H1 (cell line): ENCODE measurements around the gene PRKCZ. TPM values are rescaled to one million over a fixed set of nuclear protein-coding genes. Genes with fewer than 3 reads are reported as not detected.

Source experiments
- CTCF ChIA-PET: fragments of 300-600 bp; sonication (Branson Sonifier 250); formaldehyde crosslinking; loops from one replicate; lab custom pipeline; 2021; ENCODE audit not compliant: partially characterized antibody; lab: Charles Lee
- POLR2A ChIA-PET: fragments of 300-600 bp; sonication (Branson Sonifier 250); formaldehyde crosslinking; loops from one replicate; lab custom pipeline; 2021; ENCODE audit warnings: inconsistent platforms; ENCODE audit not compliant: partially characterized antibody; lab: Charles Lee
- DNase-seq, 2 experiments: peaks; one replicate each; pipeline versions ENCODE4 v3.0.0 to v3.0.0-alpha.2; 2010 to 2022; ENCODE audit warnings: low spot score in 2 of 2, low read depth in 1 of 2, mixed read lengths in 1 of 2
- FAIRE-seq: peaks from 2 replicates; lab custom pipeline; 2011; peaks lifted over from hg19 to GRCh38; lab: Jason Lieb, UNC
- H2AFZ ChIP-seq: 2 replicates; pipeline ENCODE4 v1.8.1; 2012; ENCODE audit warnings: low read length, inconsistent platforms
- H2AK5ac ChIP-seq: 2 replicates; pipeline ENCODE4 v1.6.1; 2013; ENCODE audit warnings: low read depth, low read length
- H2BK120ac ChIP-seq: replicated peaks from 2 replicates; pipeline ENCODE3; 2013; ENCODE audit warnings: low read depth, low read length, inconsistent platforms
- H2BK12ac ChIP-seq: 2 replicates; pipeline ENCODE4 v1.6.1; 2013; ENCODE audit warnings: low read depth, low read length
- H2BK15ac ChIP-seq: 2 replicates; pipeline ENCODE4 v1.6.1; 2013; ENCODE audit warnings: low read length
- H2BK20ac ChIP-seq: 2 replicates; pipeline ENCODE4 v1.6.1; 2013; ENCODE audit warnings: low read length
- H2BK5ac ChIP-seq: 2 replicates; pipeline ENCODE4 v1.6.1; 2013; ENCODE audit warnings: low read depth, low read length
- H3K14ac ChIP-seq: 2 replicates; pipeline ENCODE4 v1.6.1; 2013; ENCODE audit warnings: inconsistent platforms; ENCODE audit not compliant: insufficient read length
- H3K18ac ChIP-seq: 2 replicates; pipeline ENCODE4 v1.6.1; 2013; ENCODE audit warnings: low read length; ENCODE audit errors: extremely low read depth
- H3K23ac ChIP-seq: 2 replicates; pipeline ENCODE4 v1.6.1; 2013; ENCODE audit warnings: inconsistent platforms; ENCODE audit not compliant: insufficient read length
- H3K23me2 ChIP-seq: 2 replicates; pipeline ENCODE4 v1.6.1; 2013; ENCODE audit warnings: low read depth, low read length
- H3K27ac ChIP-seq: 2 replicates; pipeline ENCODE4 v1.6.1; 2011; ENCODE audit warnings: low read depth, low read length, inconsistent platforms
- H3K27me3 ChIP-seq, 4 experiments: replicated peaks in 1 of 4; 1 replicate in 1 of 4; 2 replicates in 3 of 4; pipeline versions ENCODE4 v1.6.1 to v1.8.1; 2011 to 2013; ENCODE audit warnings: low read length in 3 of 4, mild to moderate bottlenecking in 3 of 4, inconsistent platforms in 2 of 4, mixed read lengths in 2 of 4, moderate library complexity in 1 of 4; ENCODE audit not compliant: control insufficient read depth in 3 of 4, insufficient read depth in 3 of 4; ENCODE audit errors: extremely low read depth in 1 of 4
- H3K36me3 ChIP-seq, 4 experiments: 2 replicates each; pipeline versions ENCODE4 v1.6.1 to v1.8.1; 2011 to 2013; ENCODE audit warnings: mild to moderate bottlenecking in 4 of 4, low read length in 3 of 4, moderate library complexity in 2 of 4, control low read depth in 1 of 4, inconsistent platforms in 1 of 4; ENCODE audit not compliant: insufficient read depth in 4 of 4, control insufficient read depth in 2 of 4
- H3K4ac ChIP-seq: replicated peaks from 2 replicates; pipeline ENCODE3; 2013; ENCODE audit warnings: low read length, low read depth, mixed read lengths, inconsistent platforms; ENCODE audit not compliant: insufficient read length
- H3K4me1 ChIP-seq, 4 experiments: replicated peaks in 1 of 4; 1 replicate in 1 of 4; 2 replicates in 3 of 4; pipeline versions ENCODE4 v1.6.1 to v1.8.1; 2011 to 2013; ENCODE audit warnings: low read length in 3 of 4, inconsistent platforms in 2 of 4, mixed read lengths in 1 of 4; ENCODE audit not compliant: insufficient read depth in 4 of 4, control insufficient read depth in 3 of 4
- H3K4me2 ChIP-seq, 2 experiments: 2 replicates each; pipeline versions ENCODE4 v1.6.1 to v1.8.1; 2011 to 2013; ENCODE audit warnings: low read depth in 2 of 2, low read length in 2 of 2, control low read depth in 1 of 2, inconsistent platforms in 1 of 2, mild to moderate bottlenecking in 1 of 2; ENCODE audit not compliant: insufficient read depth in 1 of 2
- H3K4me3 ChIP-seq, 4 experiments: fragments of 200-600, 300-600 bp in 1 of 4; sonication (generic), shearing (Covaris generic), sonication (Bioruptor Twin) in 1 of 4; 2 replicates each; pipeline versions ENCODE4 v1.5.1 to v1.8.1; 2011 to 2016; ENCODE audit warnings: low read length in 4 of 4, low read depth in 3 of 4, control low read depth in 2 of 4, inconsistent platforms in 2 of 4, mild to moderate bottlenecking in 2 of 4, mixed read lengths in 1 of 4, moderate library complexity in 1 of 4; ENCODE audit not compliant: insufficient read depth in 2 of 4; ENCODE audit errors: extremely low read depth in 1 of 4
- H3K56ac ChIP-seq: replicated peaks from 2 replicates; pipeline ENCODE3; 2013; ENCODE audit warnings: low read depth, mild to moderate bottlenecking, mixed read lengths, low read length, inconsistent platforms; ENCODE audit not compliant: insufficient read length
- H3K79me1 ChIP-seq: 2 replicates; pipeline ENCODE4 v1.6.1; 2013; ENCODE audit warnings: low read depth, low read length, control low read depth
- H3K79me2 ChIP-seq, 2 experiments: 2 replicates each; pipeline versions ENCODE4 v1.6.1 to v1.8.1; 2012 to 2013; ENCODE audit warnings: low read length in 2 of 2, mild to moderate bottlenecking in 2 of 2, inconsistent platforms in 1 of 2; ENCODE audit not compliant: insufficient read depth in 2 of 2, control insufficient read depth in 1 of 2
- H3K9ac ChIP-seq, 4 experiments: replicated peaks in 1 of 4; 1 replicate in 1 of 4; 2 replicates in 3 of 4; pipeline versions ENCODE4 v1.6.1 to v1.8.1; 2011 to 2013; ENCODE audit warnings: low read depth in 3 of 4, low read length in 3 of 4, control low read depth in 2 of 4, mild to moderate bottlenecking in 2 of 4, moderate library complexity in 2 of 4, inconsistent platforms in 1 of 4; ENCODE audit errors: extremely low read depth in 1 of 4
- H3K9me3 ChIP-seq, 2 experiments: 2 replicates each; pipeline versions ENCODE4 v1.6.1 to v1.8.1; 2012 to 2013; ENCODE audit warnings: mild to moderate bottlenecking in 2 of 2, moderate library complexity in 2 of 2, control low read depth in 1 of 2, inconsistent platforms in 1 of 2, low read depth in 1 of 2, low read length in 1 of 2, mixed read lengths in 1 of 2; ENCODE audit not compliant: insufficient read depth in 2 of 2
- H4K20me1 ChIP-seq, 2 experiments: replicated peaks in 1 of 2; 2 replicates each; pipeline versions ENCODE3 to v1.8.1; 2011 to 2013; ENCODE audit warnings: inconsistent platforms in 2 of 2, low read length in 2 of 2, mild to moderate bottlenecking in 1 of 2; ENCODE audit not compliant: insufficient read depth in 2 of 2, control insufficient read depth in 1 of 2
- H4K5ac ChIP-seq: 2 replicates; pipeline ENCODE4 v1.6.1; 2013; ENCODE audit warnings: low read length, low read depth, mixed read lengths, inconsistent platforms; ENCODE audit not compliant: insufficient read length
- H4K8ac ChIP-seq: 2 replicates; pipeline ENCODE4 v1.8.0; 2013; ENCODE audit warnings: mild to moderate bottlenecking, moderate library complexity, low read length, inconsistent platforms; ENCODE audit not compliant: insufficient read depth; ENCODE audit errors: extremely low read depth
- H4K91ac ChIP-seq: replicated peaks from 2 replicates; pipeline ENCODE3; 2013; ENCODE audit warnings: low read length, mixed read lengths, inconsistent platforms; ENCODE audit not compliant: insufficient read length
- CHD1 ChIP-seq: IDR thresholded peaks from 2 replicates; pipeline ENCODE4 v1.6.1; 2012; ENCODE audit warnings: low read depth, low read length, improper control_type of control experiment
- JUND ChIP-seq: IDR thresholded peaks from 2 replicates; pipeline ENCODE4 v1.6.1; 2011; ENCODE audit warnings: mild to moderate bottlenecking, improper control_type of control experiment, low read length
- KDM4A ChIP-seq: IDR thresholded peaks from one replicate; pipeline ENCODE4 v1.7.1; 2012; ENCODE audit warnings: low read depth, mild to moderate bottlenecking, moderate library complexity, low read length, inconsistent platforms; ENCODE audit not compliant: severe bottlenecking
- POLR2A ChIP-seq, 2 experiments: IDR thresholded peaks; 1 replicate in 1 of 2; 2 replicates in 1 of 2; pipeline ENCODE4 v1.6.1; 2011; ENCODE audit warnings: low read depth in 2 of 2, low read length in 2 of 2, mild to moderate bottlenecking in 2 of 2; ENCODE audit errors: control extremely low read depth in 1 of 2
- POU5F1 ChIP-seq: IDR thresholded peaks from 2 replicates; pipeline ENCODE4 v1.6.1; 2011; ENCODE audit warnings: low read depth, mild to moderate bottlenecking, low read length, moderate library complexity
- SIRT6 ChIP-seq: IDR thresholded peaks from one replicate; pipeline ENCODE4 v1.7.1; 2012; ENCODE audit warnings: low read length, inconsistent platforms
- SP1 ChIP-seq: IDR thresholded peaks from 2 replicates; pipeline ENCODE4 v1.6.1; 2011; ENCODE audit warnings: low read depth, low read length
- SP4 ChIP-seq: IDR thresholded peaks from 2 replicates; pipeline ENCODE4 v1.6.1; 2012; ENCODE audit warnings: low read length, inconsistent platforms
- TAF7 ChIP-seq: optimal IDR thresholded peaks from 2 replicates; pipeline ENCODE3; 2011; ENCODE audit warnings: low read depth, mild to moderate bottlenecking, inconsistent platforms, low read length, moderate library complexity, borderline replicate concordance
- TEAD4 ChIP-seq: IDR thresholded peaks from 2 replicates; pipeline ENCODE4 v1.6.1; 2012; ENCODE audit warnings: low read depth, low read length, inconsistent platforms, mixed read lengths
- WGBS, 2 experiments: shearing (Covaris generic) in 1 of 2; methylation state at CpG; one replicate each; pipeline versions ENCODE4 v1.1.6 to v1.1.7; 2013 to 2015; ENCODE audit warnings: low lambda C conversion rate in 2 of 2, mixed read lengths in 2 of 2, inconsistent platforms in 1 of 2, low coverage in 1 of 2, missing lambda C conversion rate in 1 of 2; ENCODE audit not compliant: insufficient replicate concordance in 2 of 2, insufficient coverage in 1 of 2, insufficient read length in 1 of 2; ENCODE audit errors: extremely low coverage in 1 of 2, missing lambda C conversion rate in 1 of 2; 5-methylcytosine and 5-hydroxymethylcytosine counted together
- polyA plus RNA-seq, 7 experiments: library from polyadenylated mRNA; depleted of rRNA in 3 of 7; stranded (reverse) in 5 of 7; unstranded in 2 of 7; fragments of >200 nt in 5 of 7; fragments of 200-250 nt in 2 of 7; gene quantifications; 1 replicate in 5 of 7; 2 replicates in 1 of 7; 4 replicates in 1 of 7; pipeline versions ENCODE4 v1.2.1 to v1.2.3, GENCODE V29; 2011 to 2013; ENCODE audit warnings: missing spikeins in 2 of 7, mixed read lengths in 2 of 7
- total RNA-seq: library from RNA; stranded (reverse); fragmentation: NEBNext Ultra II Directional; extraction: Animal tissue kit (Norgen Biotek cat#: 25700); gene quantifications from 2 replicates; pipeline ENCODE4 v1.2.1, GENCODE V29; 2021
- TF ChIP-seq, protein P1 (sequence below): IDR thresholded peaks from 2 replicates; pipeline ENCODE4 v1.6.1; 2012; ENCODE audit warnings: inconsistent platforms
- TF ChIP-seq, protein P2 (sequence below), 3 experiments: IDR thresholded peaks; 1 replicate in 2 of 3; 2 replicates in 1 of 3; pipeline versions ENCODE4 v1.5.1 to v1.6.1; 2011; ENCODE audit warnings: low read length in 3 of 3, mild to moderate bottlenecking in 3 of 3, inconsistent platforms in 2 of 3, low read depth in 1 of 3, moderate library complexity in 1 of 3; ENCODE audit not compliant: insufficient read depth in 1 of 3; ENCODE audit errors: control extremely low read depth in 1 of 3

PRKCZ gene
- total and polyA plus RNA-seq, 2 of the 8 experiments (the other 6 are each of a cell fraction or from before 2014, with no cell fraction given): 37.4 to 45.1 TPM

DNA sequence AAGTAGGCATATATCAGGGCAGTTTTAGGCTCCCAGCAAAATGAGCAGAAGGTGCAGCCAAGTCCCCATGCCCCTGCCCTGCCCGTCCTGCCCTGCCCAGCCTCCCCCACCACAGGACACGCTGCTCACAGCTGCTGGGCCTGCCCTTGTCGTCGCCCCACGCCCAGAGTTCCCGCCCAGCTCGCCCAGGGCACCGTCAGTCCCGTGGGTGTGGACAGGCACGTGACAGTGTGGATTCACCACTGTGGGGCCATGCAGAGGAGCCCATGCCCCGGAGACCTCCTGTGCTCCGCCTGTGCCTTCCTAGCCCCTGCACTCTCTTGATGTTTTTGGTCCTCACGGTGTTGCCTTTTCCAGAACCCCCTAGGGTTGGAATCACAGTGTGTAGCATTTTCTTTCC, 137.4 kb downstream of the PRKCZ start:
- H3K9ac ChIP-seq: no peak overlapping the region
- no peak overlapping the region for H2BK5ac ChIP-seq
- no peak for FAIRE-seq
- peaks cover 0 to 8% (median 3%) of the 10 kb centered on the region in 4 experiments; a peak in 5 of 7 replicates for H3K4me1 ChIP-seq
- CTCF ChIA-PET: interaction anchor here (0.6 to 14.1 kb wide), 5 partner anchors 12 to 313 kb away, joined by 3 to 154 read pairs (median 4); no protein-coding TSS in a partner anchor
- H2AK5ac ChIP-seq: no peak overlapping the region
- H3K79me2 ChIP-seq: peaks cover 0 to 15% of the 10 kb centered on the region in 2 experiments; a peak in 1 of 4 replicates
- no peak overlapping the region for H2AFZ ChIP-seq
- peaks cover 4 to 12% of the 10 kb centered on the region in 2 experiments for H4K20me1 ChIP-seq
- no peak overlapping the region for H3K4ac ChIP-seq
- H3K27me3 ChIP-seq: no peaks in the 10 kb centered on the region
- POLR2A ChIA-PET: interaction anchor here (0.8 to 1.8 kb wide), 8 partner anchors 8 to 194 kb away, joined by 3 to 5 read pairs (median 4); no protein-coding TSS in a partner anchor
- H2BK12ac ChIP-seq: no peak overlapping the region
- H2BK20ac ChIP-seq: no peak overlapping the region
- 96% methylated on average over 13 of the region's 13 CpGs; no CpG with 5 or more reads in 1 of the 2 experiments for WGBS, 2 experiments
- no peak overlapping the region for H3K4me2 ChIP-seq
- no peak overlapping the region for H4K8ac ChIP-seq
- peaks cover 2% of the 10 kb centered on the region; the same call in 1 of the 2 replicates for H3K79me1 ChIP-seq
- no peak overlapping the region for H4K91ac ChIP-seq
- H3K4me3 ChIP-seq: no peak overlapping the region
- no peak overlapping the region for H3K23ac ChIP-seq
- H3K27ac ChIP-seq: no peak overlapping the region
- H2BK120ac ChIP-seq: no peak overlapping the region
- H3K14ac ChIP-seq: no peak overlapping the region
- H3K36me3 ChIP-seq: peaks cover 3 to 7% (median 4%) of the 10 kb centered on the region in 4 experiments; a peak in 6 of 8 replicates
- no peak overlapping the region for H3K56ac ChIP-seq
- no peak overlapping the region for H2BK15ac ChIP-seq
- DNase-seq: no peak
- no peak overlapping the region for H4K5ac ChIP-seq
- peaks cover 5% of the 10 kb centered on the region; the same call in 1 of the 2 replicates for H3K23me2 ChIP-seq
- H3K9me3 ChIP-seq: no peaks in the 10 kb centered on the region
- H3K18ac ChIP-seq: no peak overlapping the region
- TF ChIP-seq, protein P1, sequence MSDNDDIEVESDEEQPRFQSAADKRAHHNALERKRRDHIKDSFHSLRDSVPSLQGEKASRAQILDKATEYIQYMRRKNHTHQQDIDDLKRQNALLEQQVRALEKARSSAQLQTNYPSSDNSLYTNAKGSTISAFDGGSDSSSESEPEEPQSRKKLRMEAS: no peak
- TF ChIP-seq SP1 (no peak), POLR2A (IDR thresholded peaks at IDR 0.05; ENCODE audit: control extremely low read depth in 1 of 2, low read depth in 2 of 2, low read length in 2 of 2) (no peak), CHD1 (no peak), TEAD4 (no peak), JUND (no peak), SIRT6 (no peak), KDM4A (no peak), POU5F1 (no peak), SP4 (no peak), TAF7 (no peak)
- TF ChIP-seq, protein P2, sequence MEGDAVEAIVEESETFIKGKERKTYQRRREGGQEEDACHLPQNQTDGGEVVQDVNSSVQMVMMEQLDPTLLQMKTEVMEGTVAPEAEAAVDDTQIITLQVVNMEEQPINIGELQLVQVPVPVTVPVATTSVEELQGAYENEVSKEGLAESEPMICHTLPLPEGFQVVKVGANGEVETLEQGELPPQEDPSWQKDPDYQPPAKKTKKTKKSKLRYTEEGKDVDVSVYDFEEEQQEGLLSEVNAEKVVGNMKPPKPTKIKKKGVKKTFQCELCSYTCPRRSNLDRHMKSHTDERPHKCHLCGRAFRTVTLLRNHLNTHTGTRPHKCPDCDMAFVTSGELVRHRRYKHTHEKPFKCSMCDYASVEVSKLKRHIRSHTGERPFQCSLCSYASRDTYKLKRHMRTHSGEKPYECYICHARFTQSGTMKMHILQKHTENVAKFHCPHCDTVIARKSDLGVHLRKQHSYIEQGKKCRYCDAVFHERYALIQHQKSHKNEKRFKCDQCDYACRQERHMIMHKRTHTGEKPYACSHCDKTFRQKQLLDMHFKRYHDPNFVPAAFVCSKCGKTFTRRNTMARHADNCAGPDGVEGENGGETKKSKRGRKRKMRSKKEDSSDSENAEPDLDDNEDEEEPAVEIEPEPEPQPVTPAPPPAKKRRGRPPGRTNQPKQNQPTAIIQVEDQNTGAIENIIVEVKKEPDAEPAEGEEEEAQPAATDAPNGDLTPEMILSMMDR (IDR thresholded peaks at IDR 0.05; ENCODE audit: control extremely low read depth in 1 of 3, insufficient read depth in 1 of 3, low read depth in 1 of 3, low read length in 3 of 3): no peak
